T-helper 1 cell treated with Interleukin-12 subunit alpha and Interleukin-12 subunit beta and Interleukin-4 antibody, amounts not matched to agents 30 ng/mL and 1 ng/mL, for 36 hours (primary cell): ENCODE data around the gene LRRC59. TPM values are rescaled to one million over a fixed set of nuclear protein-coding genes. Genes with fewer than 3 reads are reported as not detected.
"Not testable (repeated sequence)": the region's sequence is repeated elsewhere in the genome, so short reads cannot be mapped to it uniquely, and the experiment has no call there.

Source experiments
- intact Hi-C: fragments of 100-400 bp; cut with micrococcal nuclease; formaldehyde crosslinking; loops from one replicate; pipeline ENCODE4 v1.15.1; 2024
- total RNA-seq: library from RNA; stranded (reverse); gene quantifications from 2 replicates; pipeline ENCODE4 v1.2.3, GENCODE V29; 2022

Gene LRRC59
- total RNA-seq, 1 donor from 2014 or later: 82.4 TPM

GRCh38 chr17:50350733-50351132, 46.6 kb downstream of the LRRC59 start:
- intact Hi-C loops: no loop called here

GRCh38 chr17:50349243-50349600, 48.1 kb downstream of the LRRC59 start:
- intact Hi-C loops: loop anchor here (5.0 kb wide), 2 partner anchors 133 to 197 kb away; partner anchors contain the start of gene PPP1R9B

- intact Hi-C loops: loop anchor here (5.0 kb wide), 2 partner anchors 134 to 196 kb away; partner anchors contain the start of gene PPP1R9B
Measured at GRCh38 chr17:50348522-50349242, 48.6 kb downstream of the LRRC59 start.

DNA sequence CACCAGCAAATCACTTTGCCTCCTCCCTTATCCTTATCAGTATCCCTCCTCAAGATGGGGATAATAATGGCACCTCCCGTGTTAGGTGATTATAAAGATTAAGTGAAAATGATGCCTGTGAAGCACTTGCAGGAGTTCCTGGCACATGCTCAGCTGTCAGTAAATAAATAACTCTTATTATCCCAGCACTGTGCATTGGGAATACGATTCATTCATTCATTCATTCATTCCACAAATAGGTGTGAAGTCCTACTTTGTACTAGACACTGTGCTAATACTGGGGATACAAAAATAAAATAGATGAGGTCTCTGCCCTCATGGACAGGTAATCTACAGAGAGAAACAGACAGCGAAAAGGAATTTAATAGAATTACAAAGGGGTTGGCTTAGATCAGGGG, 49.4 kb downstream of the LRRC59 start:
- intact Hi-C loops: loop anchor here (5.0 kb wide), 2 partner anchors 134 to 196 kb away; partner anchors contain the start of gene PPP1R9B

GRCh38 chr17:50347117-50347893, 50.0 kb downstream of the LRRC59 start:
- intact Hi-C loops: loop anchor here (5.0 kb wide), 2 partner anchors 135 to 195 kb away; partner anchors contain the start of gene PPP1R9B

DNA sequence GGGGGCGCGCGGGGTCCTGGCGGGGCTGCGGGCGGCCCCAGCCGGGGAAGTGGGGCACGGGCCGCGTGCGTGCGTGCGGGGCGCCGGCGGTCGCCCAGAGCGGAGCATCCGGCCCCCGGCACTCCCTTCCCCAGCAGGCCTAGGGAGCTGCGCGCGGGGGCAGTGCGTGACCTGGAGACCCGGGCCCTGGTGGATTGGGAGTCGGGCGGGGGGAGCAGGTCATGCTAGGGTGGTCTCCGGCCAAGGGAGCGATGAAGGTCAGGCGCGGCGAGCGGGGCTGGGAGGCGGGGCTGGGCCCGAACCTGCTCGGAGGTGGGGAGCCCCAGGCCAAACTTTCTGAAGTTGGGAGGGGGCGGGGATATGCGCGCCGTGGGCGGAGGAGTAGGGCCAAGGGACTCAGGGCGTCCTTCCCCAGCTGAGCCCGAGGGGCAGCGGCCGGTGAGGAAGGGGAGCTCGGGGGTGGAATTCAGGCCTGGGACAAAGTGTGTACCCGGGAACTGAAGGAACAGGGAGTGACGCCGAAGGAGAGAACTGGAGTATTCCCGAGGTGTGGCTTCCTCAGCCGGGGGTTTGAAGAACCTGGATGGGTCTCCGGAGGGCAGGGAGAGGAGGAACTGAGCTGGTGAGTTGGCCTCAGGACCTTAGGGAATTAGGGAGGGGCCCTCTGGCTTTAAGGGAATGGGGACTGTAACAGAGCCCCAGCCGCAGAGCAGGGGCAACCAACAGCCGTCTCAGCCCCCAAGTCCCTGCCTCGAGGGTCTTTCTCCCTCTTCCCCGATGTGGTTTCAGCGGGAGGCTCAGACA, 50.8 kb downstream of the LRRC59 start:
- intact Hi-C loops: loop anchor here (1.0 to 5.0 kb wide), 3 partner anchors 80 to 194 kb away; partner anchors contain the start of genes ACSF2 and PPP1R9B

- intact Hi-C loops: loop anchor here (1.0 to 5.0 kb wide), 7 partner anchors 27 to 193 kb away; partner anchors contain the start of genes ACSF2, LRRC59 and PPP1R9B
Measured at GRCh38 chr17:50345432-50346312, 51.7 kb downstream of the LRRC59 start, which contains the start of gene XYLT2. XYLT2 (plus strand) TSS chr17:50346126; CDS start chr17:50346141, 15 bp downstream.

DNA sequence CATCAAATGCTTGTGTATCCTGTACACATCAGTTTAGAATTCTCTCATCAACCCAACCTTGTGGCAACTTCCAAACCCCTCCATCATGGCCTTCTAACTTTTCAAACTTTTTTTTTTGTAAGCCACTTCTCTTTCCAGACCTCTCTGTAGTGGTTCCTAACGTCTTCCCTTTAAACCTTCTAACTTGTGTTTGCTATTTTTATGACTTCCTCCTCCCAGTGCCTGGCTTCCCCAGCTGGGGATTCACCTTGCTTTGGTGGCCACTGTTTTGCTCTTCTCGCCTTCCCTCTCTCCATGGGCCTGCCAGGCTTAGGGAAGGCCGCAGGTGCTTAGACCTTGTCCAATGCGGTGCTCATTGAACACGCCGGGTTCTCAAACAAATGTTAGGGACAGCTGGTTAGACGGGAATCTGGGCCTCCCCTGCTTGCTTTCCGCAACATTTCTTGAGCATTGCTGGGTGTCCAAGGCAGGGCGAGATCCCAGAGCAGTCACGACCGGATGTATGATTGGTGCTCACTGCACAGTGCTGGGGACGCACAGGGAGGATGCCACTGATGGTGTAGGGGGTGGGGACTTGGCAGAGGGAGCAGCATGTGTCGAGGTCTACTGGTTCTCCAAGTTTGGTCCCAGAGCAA, 52.5 kb downstream of the LRRC59 start:
- intact Hi-C loops: loop anchor here (1.0 to 5.0 kb wide), 6 partner anchors 27 to 193 kb away; partner anchors contain the start of genes LRRC59 and PPP1R9B

DNA sequence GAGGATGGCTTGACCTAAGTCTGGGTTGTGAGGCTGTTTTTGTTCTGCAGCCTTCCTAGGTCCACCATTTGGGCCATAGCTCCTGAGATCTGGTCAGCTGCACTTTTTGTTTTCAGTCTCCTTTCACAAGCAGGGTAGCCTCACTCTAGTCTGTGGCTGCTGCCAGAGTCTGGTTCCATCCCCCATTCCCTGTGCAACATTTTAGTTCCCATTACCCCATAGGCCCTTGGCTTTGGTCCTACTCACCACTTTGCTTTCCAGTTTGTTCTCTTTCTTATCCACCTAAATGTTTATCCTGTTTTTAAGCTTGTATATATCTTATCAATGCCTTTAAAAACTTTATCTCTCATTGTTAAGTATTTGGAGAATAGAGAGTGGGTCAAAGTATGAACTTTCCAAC, 57.9 kb downstream of the LRRC59 start:
- intact Hi-C loops: no loop called here

DNA sequence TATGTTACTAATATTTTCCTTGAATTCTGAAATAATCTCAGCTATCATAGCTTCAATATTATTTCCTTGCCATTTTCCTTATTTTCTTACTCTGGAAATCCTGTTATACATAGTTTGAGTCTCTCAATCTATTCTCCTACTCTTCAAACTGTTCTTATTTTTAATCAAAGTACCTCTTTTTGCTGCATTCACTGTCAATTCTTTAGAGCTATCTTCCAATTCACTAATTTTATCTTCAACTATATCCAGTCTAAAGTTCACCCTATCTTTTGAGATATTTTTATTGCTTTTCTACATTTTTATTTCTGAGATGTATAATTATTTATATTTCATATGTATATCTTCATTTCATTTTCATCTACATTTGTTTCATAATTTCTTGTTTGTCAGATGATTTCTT, 58.7 kb downstream of the LRRC59 start:
- intact Hi-C loops: no loop called here

DNA sequence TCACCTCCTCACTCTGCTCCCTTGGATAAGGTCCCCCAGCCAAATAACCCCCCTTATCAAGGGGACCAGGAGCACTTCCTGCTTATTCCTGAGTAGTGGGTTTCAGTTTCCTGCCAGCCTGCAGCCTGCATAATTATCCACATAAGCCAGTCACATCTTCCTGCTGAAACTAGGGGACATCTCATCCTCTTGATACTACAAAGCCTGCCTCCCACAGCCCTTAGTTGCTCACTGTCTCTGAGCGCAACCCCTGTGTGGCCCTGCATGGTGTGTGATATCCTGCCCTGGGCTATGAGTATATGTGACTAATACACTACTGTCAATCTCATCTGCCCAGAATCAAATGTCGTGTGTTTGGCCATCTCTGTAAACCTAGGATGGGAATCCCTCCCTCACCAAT, 59.4 kb downstream of the LRRC59 start:
- intact Hi-C loops: no loop called here

DNA sequence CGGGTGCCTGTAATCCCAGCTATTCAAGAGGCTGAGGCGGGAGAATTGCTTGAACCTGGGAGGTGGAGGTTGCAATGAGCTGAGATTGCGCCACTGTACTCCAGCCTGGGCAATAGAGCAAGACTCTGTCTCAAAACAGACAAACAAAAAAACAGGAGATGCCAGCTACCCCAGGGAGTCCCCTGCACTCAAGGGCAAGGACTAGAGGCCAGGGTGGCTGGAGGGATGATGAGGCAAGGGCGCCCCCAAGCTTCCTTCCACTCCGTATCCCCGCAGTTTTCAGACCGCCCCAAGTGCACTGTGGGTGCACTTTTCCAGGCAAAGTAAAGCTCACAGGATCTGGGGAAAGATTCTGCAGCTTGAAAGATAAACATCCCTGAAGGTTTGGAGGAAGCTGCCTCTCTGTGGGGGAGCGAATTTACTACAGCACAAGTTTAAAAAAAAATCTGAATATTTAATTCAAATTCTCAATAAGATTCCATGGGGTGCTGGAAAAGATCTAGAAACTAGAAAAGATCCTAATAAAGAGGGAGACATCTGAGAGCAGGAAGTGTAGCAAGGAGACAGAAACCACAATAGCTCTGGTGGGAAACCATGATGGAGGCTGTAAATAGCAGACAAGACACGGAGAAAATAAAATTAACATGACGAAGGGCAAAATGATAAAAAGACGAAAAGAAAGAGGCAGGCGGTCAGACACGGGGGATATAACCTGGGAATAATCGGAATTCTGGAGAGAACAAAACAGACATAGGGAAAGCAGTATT, 63.8 kb downstream of the LRRC59 start:
- intact Hi-C loops: not testable (repeated sequence)

- intact Hi-C loops: no loop called here
Measured at GRCh38 chr17:50332196-50332595, 65.1 kb downstream of the LRRC59 start.

Other genes starting within 250 kb of the LRRC59 start
- gene PPP1R9B, start 246.8 kb downstream of the LRRC59 start, total RNA-seq: 179 and 183 TPM in 2 replicates
- 0.54 and 1.0 TPM in 2 replicates for gene SGCA, start 231.5 kb downstream of the LRRC59 start, total RNA-seq
- gene COL1A1, start 195.9 kb downstream of the LRRC59 start, total RNA-seq: 0.17 and 0.47 TPM in 2 replicates
- gene TMEM92, start 123.1 kb downstream of the LRRC59 start, total RNA-seq: 0.29 and 0.34 TPM in 2 replicates
- gene XYLT2, start 51.4 kb downstream of the LRRC59 start, total RNA-seq: 31.1 TPM in 2 replicates
- gene MRPL27, start 24.3 kb downstream of the LRRC59 start, total RNA-seq: 60.9 and 68.5 TPM in 2 replicates
- 13.1 and 15.8 TPM in 2 replicates for gene EME1, start 24.3 kb downstream of the LRRC59 start, total RNA-seq
- gene ACSF2, start 28.7 kb upstream of the LRRC59 start, total RNA-seq: 18.6 and 24.6 TPM in 2 replicates
- gene CHAD, start 71.4 kb upstream of the LRRC59 start, total RNA-seq: not detected in 2 replicates
- gene RSAD1, start 81.3 kb upstream of the LRRC59 start, total RNA-seq: 35.5 and 36.1 TPM in 2 replicates
- gene MYCBPAP, start 110.9 kb upstream of the LRRC59 start, total RNA-seq: 7.5 and 8.2 TPM in 2 replicates
- 0.05 TPM in 1 of 2 replicates, not detected in the other for gene EPN3, start 135.2 kb upstream of the LRRC59 start, total RNA-seq
- 13.2 and 14.4 TPM in 2 replicates for gene SPATA20, start 149.7 kb upstream of the LRRC59 start, total RNA-seq
- gene CACNA1G, start 163.2 kb upstream of the LRRC59 start, total RNA-seq: not detected in 2 replicates
- gene ABCC3, start 237.4 kb upstream of the LRRC59 start, total RNA-seq: not detected in 2 replicates